ENCODE results near the gene C12orf42. TPM values are rescaled to one million over a fixed set of nuclear protein-coding genes. Genes with fewer than 3 reads are reported as not detected.

The C12orf42 gene
- total RNA-seq, 1 experiment from 2014 or later = not detected

DNA sequence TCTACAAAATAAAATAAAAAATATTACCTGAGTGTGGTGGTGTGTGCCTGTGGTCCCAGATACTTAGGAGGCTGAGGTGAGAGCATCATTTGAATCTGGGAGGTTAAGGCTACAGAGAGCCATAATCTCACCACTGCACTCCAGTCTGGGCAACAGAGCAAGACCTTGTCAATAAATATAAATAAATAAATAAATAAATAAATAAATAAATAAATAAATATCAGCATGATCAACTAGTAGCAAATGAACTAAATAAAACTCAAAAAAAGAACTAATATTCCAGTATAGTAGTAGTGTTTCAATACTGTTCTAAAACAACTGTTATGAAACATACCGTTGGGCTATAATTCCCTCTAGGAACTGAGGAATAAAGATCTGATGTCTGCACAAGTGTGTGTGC, 74.4 kb downstream of the C12orf42 start:
- no peak overlapping the region for H3K18ac ChIP-seq (ENCODE audit: insufficient read length, low read depth, low read length)
- Mint-ChIP-seq H3K27ac (no peak overlapping the region), H3K4me1 (peaks cover 16 to 21% of the 10 kb centered on the region in 2 experiments), H3K4me3 (no peak overlapping the region), H3K9me3 (no peaks in the 10 kb centered on the region), H3K36me3 (ENCODE audit: insufficient read depth in 1 of 3, low read depth in 3 of 3) (peaks cover 0 to 4% (median 0%) of the 10 kb centered on the region in 3 experiments; a peak in 2 of 7 replicates), H3K27me3 (ENCODE audit: low read depth) (no peaks in the 10 kb centered on the region)
- H3K4ac ChIP-seq (ENCODE audit: low read depth, low read length) = no peak overlapping the region
- H4K20me1 ChIP-seq (ENCODE audit: control insufficient read depth, insufficient read depth, insufficient read length) = no peaks in the 10 kb centered on the region
- H3K14ac ChIP-seq (ENCODE audit: insufficient read depth, low read length) = no peak overlapping the region
- H3K9me3 ChIP-seq (ENCODE audit: control insufficient read depth, low read depth, low read length) = no peaks in the 10 kb centered on the region
- no peaks in the 10 kb centered on the region for H3K4me1 ChIP-seq (ENCODE audit: insufficient read depth, low read length)
- no peaks in the 10 kb centered on the region for H3K79me2 ChIP-seq (ENCODE audit: insufficient read depth, low read length)
- H2BK20ac ChIP-seq (ENCODE audit: low read depth, low read length, poor library complexity, severe bottlenecking) = no peak overlapping the region
- no peak overlapping the region for H2BK120ac ChIP-seq (ENCODE audit: low read depth, low read length, poor library complexity, severe bottlenecking)
- DNase-seq = no peak
- H3K27me3 ChIP-seq (ENCODE audit: insufficient read depth, low read length) = no peaks in the 10 kb centered on the region
- no peak overlapping the region for H3K23ac ChIP-seq (ENCODE audit: insufficient read length, low read depth, low read length)
- H2AK5ac ChIP-seq (ENCODE audit: insufficient read length, low read length) = no peak overlapping the region
- H3K9ac ChIP-seq (ENCODE audit: extremely low read depth, insufficient read length, low read length) = no peak overlapping the region
- H3T11ph ChIP-seq (ENCODE audit: low read length) = no peak overlapping the region
- no peak overlapping the region for H3K4me2 ChIP-seq (ENCODE audit: insufficient read depth, insufficient read length, low read length)
- no peak overlapping the region for H2AFZ ChIP-seq (ENCODE audit: low read length)
- no CpG with 5 or more reads among the region's 1 CpG for WGBS (ENCODE audit: extremely low coverage, insufficient read length, low lambda C conversion rate)
- H2BK15ac ChIP-seq (ENCODE audit: low read depth, low read length) = no peak overlapping the region
- H4K91ac ChIP-seq (ENCODE audit: insufficient read length, low read depth, low read length) = no peak overlapping the region
- no peak overlapping the region for H2BK12ac ChIP-seq (ENCODE audit: insufficient read length, low read depth, low read length)
- H2BK5ac ChIP-seq (ENCODE audit: insufficient read length, low read length) = no peak overlapping the region
- no peak overlapping the region for H4K8ac ChIP-seq (replicated peaks; ENCODE audit: insufficient read length, low read depth, low read length)
- H3K56ac ChIP-seq (ENCODE audit: insufficient read length, low read depth, low read length) = no peak overlapping the region
- no peaks in the 10 kb centered on the region for H3K79me1 ChIP-seq (ENCODE audit: insufficient read depth, low read depth, low read length, poor library complexity, severe bottlenecking)
- TF ChIP-seq, protein P1, sequence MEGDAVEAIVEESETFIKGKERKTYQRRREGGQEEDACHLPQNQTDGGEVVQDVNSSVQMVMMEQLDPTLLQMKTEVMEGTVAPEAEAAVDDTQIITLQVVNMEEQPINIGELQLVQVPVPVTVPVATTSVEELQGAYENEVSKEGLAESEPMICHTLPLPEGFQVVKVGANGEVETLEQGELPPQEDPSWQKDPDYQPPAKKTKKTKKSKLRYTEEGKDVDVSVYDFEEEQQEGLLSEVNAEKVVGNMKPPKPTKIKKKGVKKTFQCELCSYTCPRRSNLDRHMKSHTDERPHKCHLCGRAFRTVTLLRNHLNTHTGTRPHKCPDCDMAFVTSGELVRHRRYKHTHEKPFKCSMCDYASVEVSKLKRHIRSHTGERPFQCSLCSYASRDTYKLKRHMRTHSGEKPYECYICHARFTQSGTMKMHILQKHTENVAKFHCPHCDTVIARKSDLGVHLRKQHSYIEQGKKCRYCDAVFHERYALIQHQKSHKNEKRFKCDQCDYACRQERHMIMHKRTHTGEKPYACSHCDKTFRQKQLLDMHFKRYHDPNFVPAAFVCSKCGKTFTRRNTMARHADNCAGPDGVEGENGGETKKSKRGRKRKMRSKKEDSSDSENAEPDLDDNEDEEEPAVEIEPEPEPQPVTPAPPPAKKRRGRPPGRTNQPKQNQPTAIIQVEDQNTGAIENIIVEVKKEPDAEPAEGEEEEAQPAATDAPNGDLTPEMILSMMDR (conservative IDR thresholded peaks at IDR 0.05) = no peak
- H4K5ac ChIP-seq (ENCODE audit: insufficient read length, low read depth, low read length) = no peak overlapping the region
- H3K27ac ChIP-seq (ENCODE audit: insufficient read length, low read depth, low read length) = no peak overlapping the region
- no peaks in the 10 kb centered on the region for H3K23me2 ChIP-seq (ENCODE audit: insufficient read length, low read depth, low read length, poor library complexity, severe bottlenecking)
